Liver (tissue), 3 donors: ENCODE data around the gene URB1.
A peak's percentile ranks its signal among the peaks of the same experiment; 100 is the strongest.

ENCODE experiments used
- EGR1 ChIP-seq, 2 donors: IDR thresholded peaks; 2 replicates each; pipeline ENCODE4 v1.6.1; 2016 to 2018; ENCODE audit warnings: antibody characterized with exemption in 2 of 2, low read depth in 2 of 2
- FOXA1 ChIP-seq: IDR thresholded peaks from 2 replicates; pipeline ENCODE4 v1.6.1; 2016; ENCODE audit warnings: antibody characterized with exemption
- GABPA ChIP-seq, 2 donors: IDR thresholded peaks in 1 of 2; conservative IDR thresholded peaks in 1 of 2; 2 replicates each; pipeline ENCODE4 v1.6.1; 2016; ENCODE audit warnings: antibody characterized with exemption in 2 of 2, mild to moderate bottlenecking in 1 of 2, moderate library complexity in 1 of 2
- HNF4G ChIP-seq: IDR thresholded peaks from 2 replicates; pipeline ENCODE4 v1.6.1; 2016; ENCODE audit warnings: antibody characterized with exemption
- JUND ChIP-seq, 2 donors: IDR thresholded peaks; 2 replicates each; pipeline ENCODE4 v1.6.1; 2016; ENCODE audit warnings: antibody characterized with exemption in 2 of 2
- RAD21 ChIP-seq, 2 donors: IDR thresholded peaks; 2 replicates each; pipeline ENCODE4 v1.6.1; 2016; ENCODE audit warnings: antibody characterized with exemption in 2 of 2, mild to moderate bottlenecking in 2 of 2
- REST ChIP-seq: IDR thresholded peaks from 2 replicates; pipeline ENCODE4 v1.6.1; 2016; ENCODE audit warnings: antibody characterized with exemption, mild to moderate bottlenecking
- SP1 ChIP-seq: IDR thresholded peaks from 2 replicates; pipeline ENCODE4 v1.6.1; 2018; ENCODE audit warnings: antibody characterized with exemption, mild to moderate bottlenecking
- TAF1 ChIP-seq: conservative IDR thresholded peaks from 2 replicates; pipeline ENCODE4 v1.6.1; 2016; ENCODE audit warnings: antibody characterized with exemption, mild to moderate bottlenecking
- YY1 ChIP-seq: IDR thresholded peaks from 2 replicates; pipeline ENCODE4 v1.6.1; 2016; ENCODE audit warnings: antibody characterized with exemption, mild to moderate bottlenecking
- TF ChIP-seq, protein P1 (sequence below): fragments of 150-350 bp; IDR thresholded peaks from 2 replicates; pipeline ENCODE4 v1.5.1; 2017; ENCODE audit warnings: improper control_type of control experiment, low read depth, low read length; ENCODE audit not compliant: missing input control
- TF ChIP-seq, protein P2 (sequence below): IDR thresholded peaks from 2 replicates; pipeline ENCODE4 v1.6.1; 2016; ENCODE audit warnings: antibody characterized with exemption
- TF ChIP-seq, protein P3 (sequence below): IDR thresholded peaks from 2 replicates; pipeline ENCODE4 v1.6.1; 2016; ENCODE audit warnings: antibody characterized with exemption
- donor health status: healthy.
- donor health status: healthy.

GRCh38 chr21:32328595-32328994, 64.2 kb downstream of the URB1 start:
- TF ChIP-seq, protein P1, sequence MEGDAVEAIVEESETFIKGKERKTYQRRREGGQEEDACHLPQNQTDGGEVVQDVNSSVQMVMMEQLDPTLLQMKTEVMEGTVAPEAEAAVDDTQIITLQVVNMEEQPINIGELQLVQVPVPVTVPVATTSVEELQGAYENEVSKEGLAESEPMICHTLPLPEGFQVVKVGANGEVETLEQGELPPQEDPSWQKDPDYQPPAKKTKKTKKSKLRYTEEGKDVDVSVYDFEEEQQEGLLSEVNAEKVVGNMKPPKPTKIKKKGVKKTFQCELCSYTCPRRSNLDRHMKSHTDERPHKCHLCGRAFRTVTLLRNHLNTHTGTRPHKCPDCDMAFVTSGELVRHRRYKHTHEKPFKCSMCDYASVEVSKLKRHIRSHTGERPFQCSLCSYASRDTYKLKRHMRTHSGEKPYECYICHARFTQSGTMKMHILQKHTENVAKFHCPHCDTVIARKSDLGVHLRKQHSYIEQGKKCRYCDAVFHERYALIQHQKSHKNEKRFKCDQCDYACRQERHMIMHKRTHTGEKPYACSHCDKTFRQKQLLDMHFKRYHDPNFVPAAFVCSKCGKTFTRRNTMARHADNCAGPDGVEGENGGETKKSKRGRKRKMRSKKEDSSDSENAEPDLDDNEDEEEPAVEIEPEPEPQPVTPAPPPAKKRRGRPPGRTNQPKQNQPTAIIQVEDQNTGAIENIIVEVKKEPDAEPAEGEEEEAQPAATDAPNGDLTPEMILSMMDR, result no peak
- TF ChIP-seq EGR1 (IDR thresholded peaks at IDR 0.05; ENCODE audit: low read depth in 2 of 2) (no peak), JUND (IDR thresholded peaks at IDR 0.05) (peak in 1 of 2 donors; percentile 3), REST (no peak), GABPA (IDR thresholded peaks at IDR 0.05 in 1 of 2, conservative IDR thresholded peaks at IDR 0.05 in 1 of 2) (no peak), SP1 (peak; percentile 18), HNF4G (no peak), RAD21 (IDR thresholded peaks at IDR 0.05) (no peak), TAF1 (no peak), YY1 (no peak), FOXA1 (no peak)
- TF ChIP-seq, protein P2, sequence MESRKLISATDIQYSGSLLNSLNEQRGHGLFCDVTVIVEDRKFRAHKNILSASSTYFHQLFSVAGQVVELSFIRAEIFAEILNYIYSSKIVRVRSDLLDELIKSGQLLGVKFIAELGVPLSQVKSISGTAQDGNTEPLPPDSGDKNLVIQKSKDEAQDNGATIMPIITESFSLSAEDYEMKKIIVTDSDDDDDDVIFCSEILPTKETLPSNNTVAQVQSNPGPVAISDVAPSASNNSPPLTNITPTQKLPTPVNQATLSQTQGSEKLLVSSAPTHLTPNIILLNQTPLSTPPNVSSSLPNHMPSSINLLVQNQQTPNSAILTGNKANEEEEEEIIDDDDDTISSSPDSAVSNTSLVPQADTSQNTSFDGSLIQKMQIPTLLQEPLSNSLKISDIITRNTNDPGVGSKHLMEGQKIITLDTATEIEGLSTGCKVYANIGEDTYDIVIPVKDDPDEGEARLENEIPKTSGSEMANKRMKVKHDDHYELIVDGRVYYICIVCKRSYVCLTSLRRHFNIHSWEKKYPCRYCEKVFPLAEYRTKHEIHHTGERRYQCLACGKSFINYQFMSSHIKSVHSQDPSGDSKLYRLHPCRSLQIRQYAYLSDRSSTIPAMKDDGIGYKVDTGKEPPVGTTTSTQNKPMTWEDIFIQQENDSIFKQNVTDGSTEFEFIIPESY, result no peak
- TF ChIP-seq, protein P3, sequence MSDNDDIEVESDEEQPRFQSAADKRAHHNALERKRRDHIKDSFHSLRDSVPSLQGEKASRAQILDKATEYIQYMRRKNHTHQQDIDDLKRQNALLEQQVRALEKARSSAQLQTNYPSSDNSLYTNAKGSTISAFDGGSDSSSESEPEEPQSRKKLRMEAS, result peak; percentile 49
